HUDEP-2 (cell line): ENCODE data around the gene AJAP1.
"Not testable (repeated sequence)": the region's sequence is repeated elsewhere in the genome, so short reads cannot be mapped to it uniquely, and the experiment has no call there.

Experiments used
- DNase-seq, 76 experiments: peaks; one replicate each; lab custom pipeline; 2025; ENCODE audit not compliant: unreplicated experiment in 76 of 76; lab: John Stamatoyannopoulos, UW

The AJAP1 gene

GRCh38 chr1:4656533-4657140, 2.2 kb downstream of the AJAP1 start:
- DNase-seq = no peak

- DNase-seq = no peak
Measured at GRCh38 chr1:4657244-4657789, 2.9 kb downstream of the AJAP1 start.

GRCh38 chr1:4657960-4658541, 3.6 kb downstream of the AJAP1 start:
- DNase-seq = no peak

GRCh38 chr1:4658643-4659628, 4.5 kb downstream of the AJAP1 start:
- DNase-seq = no peak

GRCh38 chr1:4660917-4661594, 6.6 kb downstream of the AJAP1 start:
- peak in 1 of 76 experiments; percentile 10 for DNase-seq

- DNase-seq = no peak
Measured at GRCh38 chr1:4661595-4661917, 7.1 kb downstream of the AJAP1 start.

- no peak for DNase-seq
Measured at GRCh38 chr1:4662168-4662567, 7.8 kb downstream of the AJAP1 start.

GRCh38 chr1:4662723-4663122, 8.3 kb downstream of the AJAP1 start:
- DNase-seq = no peak

GRCh38 chr1:4664095-4664494, 9.7 kb downstream of the AJAP1 start:
- no peak for DNase-seq

- DNase-seq = no peak
Measured at GRCh38 chr1:4664606-4665005, 10.2 kb downstream of the AJAP1 start.

GRCh38 chr1:4665456-4665855, 11.0 kb downstream of the AJAP1 start:
- DNase-seq = no peak

- DNase-seq = not testable (repeated sequence)
Measured at GRCh38 chr1:4666683-4667082, 12.3 kb downstream of the AJAP1 start.

- DNase-seq = no peak
Measured at GRCh38 chr1:4668743-4669700, 14.6 kb downstream of the AJAP1 start.

- no peak for DNase-seq
Measured at GRCh38 chr1:4670265-4670664, 15.9 kb downstream of the AJAP1 start.

GRCh38 chr1:4671828-4672227, 17.4 kb downstream of the AJAP1 start:
- no peak for DNase-seq

GRCh38 chr1:4673494-4673893, 19.1 kb downstream of the AJAP1 start:
- DNase-seq = no peak

- DNase-seq = no peak
Measured at GRCh38 chr1:4674117-4674516, 19.7 kb downstream of the AJAP1 start.

- no peak for DNase-seq
Measured at GRCh38 chr1:4674676-4675075, 20.3 kb downstream of the AJAP1 start.

- DNase-seq = no peak
Measured at GRCh38 chr1:4675454-4676186, 21.2 kb downstream of the AJAP1 start.
